ENCODE measurements around the gene LRRC8B.

LRRC8B gene

DNA sequence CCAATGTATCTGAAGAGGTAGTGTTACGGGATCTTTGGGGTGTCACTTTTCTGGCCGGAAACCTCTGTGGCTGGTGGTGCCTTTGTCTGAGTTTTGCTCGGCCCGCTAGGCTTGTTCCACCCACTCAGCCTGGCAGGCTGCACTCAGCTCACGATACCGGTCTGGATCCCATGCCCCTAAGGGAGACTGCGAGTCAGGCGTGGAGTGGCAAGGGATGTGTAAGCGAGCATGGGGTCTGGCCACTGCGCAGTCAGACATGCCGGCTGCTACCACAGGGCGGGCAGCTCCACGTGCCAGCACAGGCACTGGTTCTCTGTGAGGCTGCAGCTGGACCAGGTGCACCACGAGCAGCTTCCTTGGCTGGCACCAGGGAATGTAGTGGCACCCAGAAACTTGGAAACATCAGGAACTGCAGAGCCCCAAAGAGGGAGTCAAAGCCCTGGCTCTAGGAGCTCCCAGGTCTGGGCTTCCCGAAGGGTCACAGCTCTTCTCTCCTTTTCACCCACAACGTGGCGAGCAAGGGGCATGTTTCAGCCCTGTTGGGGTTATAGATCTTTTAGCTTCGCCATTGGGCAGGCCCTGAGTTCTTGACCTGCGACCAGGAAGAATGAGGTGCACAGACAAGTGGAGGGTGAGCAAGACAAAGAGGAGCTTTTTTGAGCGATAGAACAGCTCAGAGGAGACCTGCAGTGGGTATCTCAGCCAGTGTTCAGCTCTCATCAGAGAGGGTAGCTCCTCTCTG lies 84.5 kb downstream of the LRRC8B start:
- TF ChIP-seq, protein P1, sequence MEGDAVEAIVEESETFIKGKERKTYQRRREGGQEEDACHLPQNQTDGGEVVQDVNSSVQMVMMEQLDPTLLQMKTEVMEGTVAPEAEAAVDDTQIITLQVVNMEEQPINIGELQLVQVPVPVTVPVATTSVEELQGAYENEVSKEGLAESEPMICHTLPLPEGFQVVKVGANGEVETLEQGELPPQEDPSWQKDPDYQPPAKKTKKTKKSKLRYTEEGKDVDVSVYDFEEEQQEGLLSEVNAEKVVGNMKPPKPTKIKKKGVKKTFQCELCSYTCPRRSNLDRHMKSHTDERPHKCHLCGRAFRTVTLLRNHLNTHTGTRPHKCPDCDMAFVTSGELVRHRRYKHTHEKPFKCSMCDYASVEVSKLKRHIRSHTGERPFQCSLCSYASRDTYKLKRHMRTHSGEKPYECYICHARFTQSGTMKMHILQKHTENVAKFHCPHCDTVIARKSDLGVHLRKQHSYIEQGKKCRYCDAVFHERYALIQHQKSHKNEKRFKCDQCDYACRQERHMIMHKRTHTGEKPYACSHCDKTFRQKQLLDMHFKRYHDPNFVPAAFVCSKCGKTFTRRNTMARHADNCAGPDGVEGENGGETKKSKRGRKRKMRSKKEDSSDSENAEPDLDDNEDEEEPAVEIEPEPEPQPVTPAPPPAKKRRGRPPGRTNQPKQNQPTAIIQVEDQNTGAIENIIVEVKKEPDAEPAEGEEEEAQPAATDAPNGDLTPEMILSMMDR (conservative IDR thresholded peaks at IDR 0.05; ENCODE audit: low read length) = no peak
- no peak overlapping the region for H3K4me3 ChIP-seq (ENCODE audit: low read length)
- no peak for DNase-seq (ENCODE audit: low read depth)

DNA sequence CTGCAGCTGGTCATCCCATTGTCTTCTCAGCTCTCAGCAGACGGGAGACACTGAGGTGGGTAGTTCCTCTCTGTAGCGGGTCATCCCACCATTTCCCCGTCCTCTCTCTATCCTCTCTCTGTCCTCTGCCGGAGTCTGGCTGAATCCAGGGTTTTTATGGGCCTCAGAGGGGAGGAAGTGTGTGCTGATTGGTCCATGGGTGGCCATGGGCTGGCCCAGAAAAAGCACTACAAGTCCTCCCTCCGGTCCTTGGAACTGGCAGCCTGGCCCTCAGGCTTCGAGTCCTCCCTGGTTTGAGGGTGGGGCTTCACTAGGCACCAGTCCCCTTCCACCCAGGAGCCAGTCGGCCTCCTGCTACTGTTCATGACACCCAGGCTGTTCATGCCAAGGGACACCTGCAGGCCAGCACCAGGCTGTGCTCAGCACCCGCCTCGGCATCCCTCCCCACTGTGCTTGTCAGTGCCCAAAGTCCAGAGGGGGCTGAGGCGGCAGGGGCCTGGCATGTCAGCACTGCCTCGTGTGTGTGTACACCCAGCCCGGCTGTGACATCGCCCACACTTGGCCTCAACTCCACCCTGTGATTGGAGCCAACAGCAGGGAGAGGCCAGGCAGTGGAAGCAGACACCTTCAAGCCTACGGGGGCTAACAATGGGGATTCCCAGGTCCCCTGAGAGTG lies 85.3 kb downstream of the LRRC8B start:
- no peak overlapping the region for H3K4me3 ChIP-seq (ENCODE audit: low read length)
- TF ChIP-seq, protein P1 (conservative IDR thresholded peaks at IDR 0.05; ENCODE audit: low read length) = no peak

DNA sequence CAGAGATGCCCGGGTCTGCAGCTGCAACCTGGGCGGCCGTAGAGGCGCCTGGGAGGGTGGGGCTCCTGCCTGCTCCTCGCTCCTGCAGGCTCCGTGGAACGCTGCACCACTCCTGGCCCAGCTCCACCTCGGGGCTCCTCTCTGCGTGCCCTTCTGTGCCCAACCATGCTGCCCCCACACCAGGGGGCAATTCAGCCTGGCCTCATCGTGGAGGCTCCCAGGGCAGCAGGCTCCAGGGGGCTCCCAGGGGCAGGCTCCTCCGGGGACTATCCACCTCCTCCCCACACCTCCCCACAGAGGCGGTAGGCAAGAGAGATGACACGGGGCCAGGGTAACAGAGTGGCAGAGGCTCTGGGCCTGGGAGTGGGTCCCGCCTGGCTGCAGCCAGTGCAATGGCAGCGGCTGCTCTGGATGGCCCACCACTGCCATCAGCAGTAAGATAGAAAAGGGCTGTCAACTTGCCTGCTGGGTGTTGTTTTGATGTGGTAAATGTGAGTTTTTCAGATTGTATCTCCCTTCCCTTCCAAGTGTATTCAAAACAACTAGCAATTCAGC lies 85.9 kb downstream of the LRRC8B start:
- DNase-seq (ENCODE audit: low read depth) = no peak
- TF ChIP-seq, protein P1 (conservative IDR thresholded peaks at IDR 0.05; ENCODE audit: low read length) = no peak
- no peak overlapping the region for H3K4me3 ChIP-seq (ENCODE audit: low read length)

More for the DNA sequence above, 85.3 kb downstream of the LRRC8B start:
- no peak for DNase-seq (ENCODE audit: low read depth)

DNA sequence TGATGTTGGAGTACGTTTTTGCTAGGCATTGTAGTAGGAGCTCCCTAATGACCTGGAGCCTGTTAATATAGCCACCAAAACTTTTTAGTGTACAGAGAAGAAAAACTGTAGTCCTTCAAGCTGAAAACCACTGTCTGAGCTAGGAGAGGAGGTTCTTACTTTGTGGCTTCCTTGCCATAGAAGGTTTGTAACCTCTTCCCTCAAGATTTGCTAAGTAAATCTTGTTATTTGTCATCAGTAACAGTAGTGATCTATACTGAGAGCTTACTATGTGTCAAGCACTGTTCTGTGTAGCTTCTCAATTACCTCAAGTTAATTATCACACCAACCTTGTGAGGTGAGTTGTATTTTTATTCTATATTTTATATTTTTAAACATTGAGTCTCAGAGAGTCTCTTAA lies 87.1 kb downstream of the LRRC8B start:
- no peak for DNase-seq (ENCODE audit: low read depth)
- TF ChIP-seq, protein P1 (conservative IDR thresholded peaks at IDR 0.05; ENCODE audit: low read length) = no peak
- H3K4me3 ChIP-seq (ENCODE audit: low read length) = no peak overlapping the region

DNA sequence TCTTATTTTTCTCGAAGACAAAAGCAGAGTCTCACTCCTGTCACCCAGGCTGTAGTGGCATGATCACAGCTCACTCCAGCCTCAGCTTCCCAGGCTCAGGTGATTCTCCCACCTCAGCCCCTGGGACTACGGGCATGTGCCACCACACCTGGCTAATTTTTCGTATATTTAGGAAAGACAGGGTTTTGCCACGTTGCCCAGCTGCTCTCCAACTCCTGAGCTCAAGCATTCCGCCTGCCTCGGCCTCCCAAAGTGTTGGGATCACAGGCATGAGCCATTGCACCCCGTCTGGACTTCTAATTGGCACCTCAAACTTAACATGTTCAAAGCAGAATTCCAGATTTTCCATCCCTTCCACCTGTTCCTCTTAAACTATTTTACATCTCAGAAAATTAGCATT lies 89.3 kb downstream of the LRRC8B start:
- DNase-seq (ENCODE audit: low read depth) = no peak
- TF ChIP-seq, protein P1 (conservative IDR thresholded peaks at IDR 0.05; ENCODE audit: low read length) = no peak
- no peak overlapping the region for H3K4me3 ChIP-seq (ENCODE audit: low read length)

DNA sequence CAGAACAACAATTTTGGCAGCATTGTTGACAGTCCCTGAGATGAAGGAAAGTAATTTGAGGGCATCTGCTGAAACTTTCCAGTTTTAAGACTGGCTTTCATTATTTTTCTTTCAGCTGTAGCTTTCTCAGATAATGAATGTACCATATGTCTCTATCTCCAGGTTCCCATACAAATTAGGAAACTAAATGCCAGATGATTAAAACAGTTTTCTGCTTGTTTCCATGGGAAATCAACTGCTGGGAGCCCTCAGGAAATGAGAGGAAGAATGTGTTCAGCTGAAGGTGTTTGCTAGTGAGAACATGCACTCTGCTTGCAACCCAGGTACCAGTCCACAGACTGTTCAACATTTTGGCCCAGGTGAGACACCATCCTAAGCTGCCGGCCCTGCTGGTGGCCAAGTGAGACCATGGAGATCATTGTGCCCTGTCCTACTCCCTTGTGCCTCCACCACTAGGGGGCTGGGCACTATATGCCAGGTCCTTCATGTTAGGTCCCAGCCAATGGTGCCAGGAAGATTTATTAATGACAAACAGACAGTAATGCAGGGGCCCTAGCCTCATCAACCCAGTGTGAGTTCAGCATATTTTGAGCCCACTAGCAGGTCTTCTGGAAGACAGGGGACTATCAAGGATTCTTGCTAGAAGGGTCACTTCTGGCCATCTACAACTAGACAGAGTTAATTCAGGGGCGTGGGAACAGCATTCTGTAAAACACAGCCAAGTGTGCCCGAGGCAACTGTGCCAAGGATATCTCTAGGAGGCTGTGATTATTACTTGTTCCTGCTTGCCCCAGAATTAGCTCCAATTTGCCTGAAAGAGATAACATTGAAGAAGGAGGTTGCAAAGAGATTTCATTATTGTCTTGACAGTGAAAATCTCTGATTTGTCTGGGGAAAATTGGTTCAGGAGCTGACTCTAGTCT lies 91.3 kb downstream of the LRRC8B start:
- H3K4me3 ChIP-seq (ENCODE audit: low read length) = no peak overlapping the region
- TF ChIP-seq, protein P1 (conservative IDR thresholded peaks at IDR 0.05; ENCODE audit: low read length) = peak; percentile 35
- no peak for DNase-seq (ENCODE audit: low read depth)

Data from AG10803 (cell line).